HEK293 (cell line): Measurements from ENCODE around the gene TRIM29.

Experiments
- CTCF ChIA-PET: fragments of 350-600 bp; formaldehyde crosslinking; extraction: SDS; loops from one replicate; lab custom pipeline; 2021; ENCODE audit warnings: antibody characterized with exemption; lab: Yijun Ruan, JAX
- POLR2A ChIA-PET: fragments of 300-600 bp; formaldehyde crosslinking; extraction: SDS; loops from one replicate; lab custom pipeline; 2020; ENCODE audit warnings: antibody characterized with exemption, inconsistent platforms; lab: Yijun Ruan, JAX
- H3K27ac ChIP-seq: fragments of 200-500 bp; sonication (Bioruptor generic); 2 replicates; pipeline ENCODE4 v1.5.1; 2014; ENCODE audit warnings: low read depth, low read length, control low read depth, inconsistent platforms; ENCODE audit errors: extremely low read depth
- H3K36me3 ChIP-seq, 2 experiments: fragments of 200-500 bp in 1 of 2; sonication (Bioruptor generic) in 1 of 2; 1 replicate in 1 of 2; 2 replicates in 1 of 2; pipeline ENCODE4 v1.5.1; 2014 to 2017; ENCODE audit warnings: inconsistent platforms in 2 of 2, low read length in 2 of 2; ENCODE audit not compliant: control insufficient read depth in 2 of 2, insufficient read depth in 1 of 2
- H3K4me1 ChIP-seq: fragments of 200-500 bp; sonication (Bioruptor generic); 2 replicates; pipeline ENCODE4 v1.5.1; 2014; ENCODE audit warnings: mild to moderate bottlenecking, low read length, inconsistent platforms; ENCODE audit not compliant: control insufficient read depth, insufficient read depth
- H3K4me3 ChIP-seq: 2 replicates; pipeline ENCODE4 v1.5.1; 2011; ENCODE audit warnings: low read depth, mild to moderate bottlenecking, control low read depth, low read length, moderate library complexity
- H3K9me3 ChIP-seq: fragments of 200-500 bp; sonication (Bioruptor generic); 2 replicates; pipeline ENCODE4 v1.5.1; 2014; ENCODE audit warnings: low read depth, low read length, inconsistent platforms; ENCODE audit not compliant: control insufficient read depth, insufficient read depth
- MYNN ChIP-seq: fragments of 450-650 bp; formaldehyde crosslinking; IDR thresholded peaks from 2 replicates; pipeline ENCODE4 v1.5.1; 2016; ENCODE audit warnings: missing biosample characterization, missing genetic modification characterization, borderline replicate concordance
- TCF7L2 ChIP-seq: IDR thresholded peaks from 2 replicates; pipeline ENCODE4 v1.6.1; 2011; ENCODE audit warnings: low read depth, mild to moderate bottlenecking, inconsistent platforms, low read length, moderate library complexity, borderline replicate concordance
- ZFP69B ChIP-seq: fragments of 450-650 bp; formaldehyde crosslinking; IDR thresholded peaks from 2 replicates; pipeline ENCODE4 v1.5.1; 2016; ENCODE audit warnings: missing biosample characterization, missing genetic modification characterization
- ZNF121 ChIP-seq: fragments of 450-650 bp; formaldehyde crosslinking; IDR thresholded peaks from 2 replicates; pipeline ENCODE4 v1.5.1; 2016; ENCODE audit warnings: missing biosample characterization, missing genetic modification characterization
- ZNF18 ChIP-seq: fragments of 450-650 bp; formaldehyde crosslinking; IDR thresholded peaks from 2 replicates; pipeline ENCODE4 v1.5.1; 2016; ENCODE audit warnings: missing biosample characterization, missing genetic modification characterization
- ZNF184 ChIP-seq: fragments of 450-650 bp; IDR thresholded peaks from 2 replicates; pipeline ENCODE4 v1.5.1; 2018; ENCODE audit warnings: missing biosample characterization, mild to moderate bottlenecking, missing genetic modification characterization
- ZNF202 ChIP-seq: fragments of 450-650 bp; formaldehyde crosslinking; IDR thresholded peaks from 2 replicates; pipeline ENCODE4 v1.5.1; 2016; ENCODE audit warnings: missing biosample characterization, missing genetic modification characterization, borderline replicate concordance
- ZNF239 ChIP-seq: fragments of 450-650 bp; formaldehyde crosslinking; IDR thresholded peaks from 2 replicates; pipeline ENCODE4 v1.5.1; 2016; ENCODE audit warnings: missing biosample characterization, missing genetic modification characterization
- ZNF302 ChIP-seq: fragments of 450-650 bp; formaldehyde crosslinking; IDR thresholded peaks from 2 replicates; pipeline ENCODE4 v1.5.1; 2016; ENCODE audit warnings: missing biosample characterization, missing genetic modification characterization, low read depth
- ZNF341 ChIP-seq: fragments of 450-650 bp; formaldehyde crosslinking; IDR thresholded peaks from 2 replicates; pipeline ENCODE4; 2016; ENCODE audit warnings: low read depth, missing biosample characterization, missing genetic modification characterization
- ZNF366 ChIP-seq: fragments of 450-650 bp; formaldehyde crosslinking; conservative IDR thresholded peaks from 2 replicates; pipeline ENCODE4 v1.5.1; 2016; ENCODE audit warnings: missing biosample characterization, missing genetic modification characterization
- ZNF571 ChIP-seq: fragments of 450-650 bp; formaldehyde crosslinking; IDR thresholded peaks from 2 replicates; pipeline ENCODE4 v1.5.0; 2017; ENCODE audit warnings: missing biosample characterization, missing genetic modification characterization
- ZNF580 ChIP-seq: fragments of 450-650 bp; formaldehyde crosslinking; IDR thresholded peaks from 2 replicates; pipeline ENCODE4 v1.5.1; 2016; ENCODE audit warnings: missing biosample characterization, missing genetic modification characterization
- ZNF623 ChIP-seq: fragments of 450-650 bp; formaldehyde crosslinking; IDR thresholded peaks from 2 replicates; pipeline ENCODE4 v1.5.1; 2016; ENCODE audit warnings: missing biosample characterization, missing genetic modification characterization
- ZNF645 ChIP-seq: fragments of 450-650 bp; formaldehyde crosslinking; IDR thresholded peaks from 2 replicates; pipeline ENCODE4; 2016; ENCODE audit warnings: missing biosample characterization, missing genetic modification characterization
- ZNF704 ChIP-seq: fragments of 450-650 bp; formaldehyde crosslinking; IDR thresholded peaks from 2 replicates; pipeline ENCODE4 v1.5.1; 2016; ENCODE audit warnings: missing biosample characterization, missing genetic modification characterization
- ZNF843 ChIP-seq: fragments of 450-650 bp; formaldehyde crosslinking; IDR thresholded peaks from 2 replicates; pipeline ENCODE4 v1.5.1; 2016; ENCODE audit warnings: missing biosample characterization, missing genetic modification characterization
- ZSCAN18 ChIP-seq: fragments of 450-650 bp; formaldehyde crosslinking; IDR thresholded peaks from 2 replicates; pipeline ENCODE4 v1.5.1; 2016; ENCODE audit warnings: missing biosample characterization, missing genetic modification characterization

Gene TRIM29

GRCh38 chr11:120102864-120103122 is 35.1 kb downstream of the TRIM29 start:
- CTCF ChIA-PET = interaction anchor here (0.6 kb wide), 1 partner anchor 217 kb away, joined by 3 read pairs; no protein-coding TSS in a partner anchor
- POLR2A ChIA-PET = no interaction called here
- H3K4me3 ChIP-seq = no peak overlapping the region

GRCh38 chr11:120102050-120102863 is 35.7 kb downstream of the TRIM29 start:
- Histone ChIP-seq H3K36me3 (no peaks in the 10 kb centered on the region), H3K4me3 (no peak overlapping the region), H3K4me1 (no peaks in the 10 kb centered on the region), H3K9me3 (no peaks in the 10 kb centered on the region), H3K27ac (no peak overlapping the region)
- TF ChIP-seq ZNF623 (tag by site-specific recombination) (no peak), ZNF184 (tag by site-specific recombination) (no peak), ZSCAN18 (no peak), ZNF341 (tag by site-specific recombination) (0 out of 2 replicates have a peak, but pooled peaks have one; percentile 24)
- ChIA-PET POLR2A (no interaction called here), CTCF (interaction anchor here (0.6 to 0.8 kb wide), 2 partner anchors 216 to 381 kb away, joined by 3 to 4 read pairs; no protein-coding TSS in a partner anchor)

More at GRCh38 chr11:120102864-120103122, 35.1 kb downstream of the TRIM29 start:
- TF ChIP-seq ZNF239 (tag by site-specific recombination) = no peak
- no peak for TF ChIP-seq ZFP69B (tag by site-specific recombination)
- no peak for TF ChIP-seq ZNF843
- TF ChIP-seq ZNF18 (tag by site-specific recombination) = no peak
- no peak for TF ChIP-seq ZNF341 (tag by site-specific recombination)
- no peak for TF ChIP-seq MYNN (tag by site-specific recombination)
- TF ChIP-seq ZNF302 (tag by site-specific recombination) = no peak
- no peak for TF ChIP-seq ZNF121 (tag by site-specific recombination)
- TF ChIP-seq ZNF645 (tag by site-specific recombination) = no peak
- TF ChIP-seq ZNF571 = no peak
- TF ChIP-seq TCF7L2 = no peak
- no peak for TF ChIP-seq ZNF202 (tag by site-specific recombination)
- TF ChIP-seq ZNF704 (tag by site-specific recombination) = no peak
- TF ChIP-seq ZNF580 (tag by site-specific recombination) = no peak
- no peak for TF ChIP-seq ZNF366 (tag by site-specific recombination)
- Histone ChIP-seq H3K27ac (no peak overlapping the region), H3K36me3 (no peaks in the 10 kb centered on the region), H3K9me3 (no peaks in the 10 kb centered on the region), H3K4me1 (no peaks in the 10 kb centered on the region)
